ENCODE measurements around the gene TUB.

GRCh38 chr11:8035200-8035855, 45.7 kb upstream of the TUB start:
- no peak for TF ChIP-seq CTCF (conservative IDR thresholded peaks at IDR 0.05)
- TF ChIP-seq EZH2 (IDR thresholded peaks at IDR 0.05; ENCODE audit: low read depth): no peak
